RWPE1 (cell line): Measurements from ENCODE around the gene LRCH4.

Source experiments
- CTCF ChIA-PET: fragments of 350-600 bp; sonication (Branson Sonifier 250); formaldehyde crosslinking; extraction: SDS; loops from one replicate; lab custom pipeline; 2021; lab: Yijun Ruan, JAX
- POLR2A ChIA-PET: fragments of 400-600 bp; formaldehyde crosslinking; extraction: SDS; loops from one replicate; lab custom pipeline; 2020; ENCODE audit warnings: antibody characterized with exemption; ENCODE audit not compliant: low non-redundant PET; lab: Yijun Ruan, JAX
- DNase-seq: peaks from one replicate; pipeline ENCODE4 v3.0.0; 2012; ENCODE audit warnings: low spot score
- H3K27ac ChIP-seq: fragments of 450-650 bp; 2 replicates; pipeline ENCODE4 v1.5.1; 2017
- TF ChIP-seq, protein P1 (sequence below): fragments of 450-650 bp; conservative IDR thresholded peaks from 2 replicates; pipeline ENCODE4 v1.5.1; 2017; ENCODE audit warnings: low read depth, mild to moderate bottlenecking

The LRCH4 gene

DNA sequence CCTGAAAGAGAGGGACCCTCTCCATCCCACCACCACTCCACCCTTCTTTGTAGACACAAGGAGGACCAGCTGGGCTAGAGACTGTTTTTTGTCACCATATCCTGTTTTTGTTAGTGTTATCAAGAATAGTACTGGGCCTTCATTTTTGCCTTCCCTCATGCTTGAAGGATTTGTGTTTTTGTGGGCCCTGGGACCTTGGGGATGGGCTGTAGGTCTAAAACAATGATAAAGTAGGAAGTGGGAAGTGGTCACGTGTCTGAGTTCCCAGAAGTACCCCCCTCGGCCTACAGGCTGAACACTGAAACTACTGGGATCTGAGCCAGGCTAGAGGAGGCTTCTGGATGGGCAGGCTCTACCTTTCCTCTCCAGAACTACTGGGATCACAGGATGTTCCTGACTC lies 38.1 kb downstream of the LRCH4 start:
- TF ChIP-seq, protein P1, sequence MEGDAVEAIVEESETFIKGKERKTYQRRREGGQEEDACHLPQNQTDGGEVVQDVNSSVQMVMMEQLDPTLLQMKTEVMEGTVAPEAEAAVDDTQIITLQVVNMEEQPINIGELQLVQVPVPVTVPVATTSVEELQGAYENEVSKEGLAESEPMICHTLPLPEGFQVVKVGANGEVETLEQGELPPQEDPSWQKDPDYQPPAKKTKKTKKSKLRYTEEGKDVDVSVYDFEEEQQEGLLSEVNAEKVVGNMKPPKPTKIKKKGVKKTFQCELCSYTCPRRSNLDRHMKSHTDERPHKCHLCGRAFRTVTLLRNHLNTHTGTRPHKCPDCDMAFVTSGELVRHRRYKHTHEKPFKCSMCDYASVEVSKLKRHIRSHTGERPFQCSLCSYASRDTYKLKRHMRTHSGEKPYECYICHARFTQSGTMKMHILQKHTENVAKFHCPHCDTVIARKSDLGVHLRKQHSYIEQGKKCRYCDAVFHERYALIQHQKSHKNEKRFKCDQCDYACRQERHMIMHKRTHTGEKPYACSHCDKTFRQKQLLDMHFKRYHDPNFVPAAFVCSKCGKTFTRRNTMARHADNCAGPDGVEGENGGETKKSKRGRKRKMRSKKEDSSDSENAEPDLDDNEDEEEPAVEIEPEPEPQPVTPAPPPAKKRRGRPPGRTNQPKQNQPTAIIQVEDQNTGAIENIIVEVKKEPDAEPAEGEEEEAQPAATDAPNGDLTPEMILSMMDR: no peak
- H3K27ac ChIP-seq: peak overlapping the region; percentile 43
- no peak for DNase-seq
- CTCF ChIA-PET: interaction anchor here (1.2 to 1.7 kb wide), 2 partner anchors 12 to 78 kb away, joined by 3 to 11 read pairs; no protein-coding TSS in a partner anchor
- POLR2A ChIA-PET: no interaction called here

DNA sequence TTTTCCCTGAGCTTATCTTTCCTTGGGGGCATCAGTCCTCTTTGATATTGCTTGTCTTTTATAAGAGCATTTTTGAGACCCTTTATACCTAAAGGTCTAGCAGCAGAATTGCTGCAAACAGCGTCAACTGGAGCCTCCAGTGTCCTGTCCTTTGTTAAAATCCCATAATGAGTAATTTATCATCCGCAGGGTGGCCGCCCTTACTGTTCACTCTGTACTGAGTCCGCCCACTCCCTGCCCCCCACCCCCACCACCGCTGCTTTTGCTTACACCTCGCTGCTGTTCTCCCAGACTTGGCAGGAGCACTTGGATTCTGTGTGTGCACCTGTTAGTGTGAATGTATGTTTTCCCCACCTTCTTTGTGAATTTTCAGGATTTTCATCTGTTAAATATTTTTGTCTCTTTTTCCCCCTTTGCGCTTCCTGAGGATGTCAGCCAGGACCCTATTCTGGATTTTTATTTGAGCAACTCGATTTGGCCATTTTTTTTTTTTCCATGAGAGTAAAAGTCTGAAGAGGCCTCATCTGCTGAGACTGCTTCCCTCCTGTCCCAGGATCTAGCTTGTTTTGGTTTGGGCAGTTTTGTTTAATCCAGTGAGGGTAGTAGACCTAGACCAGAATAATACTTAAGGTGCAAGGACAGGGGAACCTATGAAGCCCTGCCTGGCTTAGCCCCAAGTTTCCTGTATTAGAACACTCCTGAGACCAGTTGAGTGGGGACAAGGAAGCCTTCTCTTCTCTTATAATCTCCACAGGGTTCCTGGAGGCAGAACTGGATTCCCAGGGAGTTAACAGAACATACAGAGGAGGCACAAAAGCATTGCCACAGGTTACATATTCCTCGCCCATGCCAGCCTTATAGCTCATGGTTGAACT lies 38.8 kb downstream of the LRCH4 start:
- TF ChIP-seq, protein P1: no peak
- CTCF ChIA-PET: no interaction called here
- peak overlapping the region; percentile 94 for H3K27ac ChIP-seq
- no peak for DNase-seq
- POLR2A ChIA-PET: no interaction called here

DNA sequence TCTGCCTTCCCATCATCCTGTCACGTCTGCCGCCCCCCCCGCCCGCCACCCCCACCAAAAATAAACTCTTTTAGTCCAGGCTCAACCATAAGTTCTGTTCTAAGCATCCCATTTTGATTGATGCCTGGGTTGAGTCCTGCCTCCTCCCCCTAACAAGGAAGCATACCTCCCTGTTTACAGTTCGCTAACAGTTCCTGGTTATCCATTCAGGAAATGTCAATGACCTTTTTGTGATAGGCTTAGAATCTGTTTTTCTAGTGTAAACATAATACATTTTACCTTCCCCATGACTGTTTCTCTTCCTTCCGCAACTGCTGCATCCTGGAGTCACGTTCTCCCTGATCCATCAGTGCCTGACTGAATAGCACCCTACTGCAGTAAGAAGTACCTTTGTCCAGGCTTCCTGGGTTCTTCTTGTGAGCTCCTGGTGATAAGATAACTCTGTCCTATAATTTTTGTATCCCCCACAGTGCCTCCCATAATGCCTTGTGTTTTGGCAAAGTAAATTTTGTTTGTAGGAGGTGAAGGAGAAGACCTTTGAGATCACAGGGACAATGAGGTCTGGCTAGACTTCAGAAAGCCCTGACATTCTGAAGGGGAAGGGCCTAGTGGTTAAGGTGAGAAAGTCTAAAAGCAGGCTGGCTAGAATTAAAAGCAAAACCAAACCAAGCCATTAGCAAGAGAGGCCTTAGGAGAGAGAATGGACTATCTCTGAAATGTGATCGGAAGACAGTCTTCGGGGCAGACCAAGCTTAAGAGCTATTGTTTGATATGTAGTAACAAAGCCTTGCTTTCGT lies 39.6 kb downstream of the LRCH4 start:
- H3K27ac ChIP-seq: peak overlapping the region; percentile 94
- CTCF ChIA-PET: no interaction called here
- POLR2A ChIA-PET: no interaction called here
- TF ChIP-seq, protein P1: no peak
- no peak for DNase-seq

DNA sequence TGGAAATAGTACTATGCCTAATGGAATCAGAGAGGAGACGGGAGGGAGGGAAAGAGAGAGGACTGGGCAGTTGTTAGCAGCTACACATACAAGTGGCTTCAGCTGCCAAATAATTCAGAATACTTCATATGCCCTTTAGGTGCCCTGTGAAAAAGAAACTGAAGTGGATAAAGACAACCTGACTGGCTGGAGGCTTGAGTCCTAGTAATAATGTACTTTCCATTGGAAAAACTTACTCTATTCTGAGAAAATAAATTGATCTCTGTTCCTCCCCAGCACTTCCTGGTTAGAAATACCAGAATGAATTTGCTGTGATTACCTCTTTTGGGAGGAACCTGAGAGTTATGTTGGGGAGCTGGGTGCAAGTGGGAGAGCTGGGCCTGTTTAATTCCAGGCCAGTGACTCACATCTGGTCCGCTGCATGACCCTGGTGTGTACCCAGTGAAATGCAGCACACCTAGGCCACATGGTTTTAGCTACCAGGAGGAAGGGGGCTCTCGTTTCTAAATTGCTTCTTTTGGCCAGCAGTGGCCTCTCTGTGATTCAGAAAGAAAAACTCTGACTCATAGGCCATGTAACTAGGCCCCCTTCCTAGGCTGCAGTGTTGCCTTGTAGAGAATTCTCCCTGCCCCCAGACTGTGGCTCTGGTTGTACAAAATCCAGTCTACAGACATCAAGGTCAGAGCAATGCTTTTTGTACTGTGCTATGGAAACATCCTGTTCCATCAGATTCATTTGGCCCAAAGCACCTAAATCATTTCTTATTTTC lies 40.4 kb downstream of the LRCH4 start:
- peak; percentile 96 for DNase-seq
- ChIA-PET CTCF (interaction anchor here (2.0 kb wide), 1 partner anchor 14 kb away, joined by 7 read pairs; no protein-coding TSS in a partner anchor), POLR2A (no interaction called here)
- TF ChIP-seq, protein P1: no peak; the same call in 1 of the 2 replicates
- peak overlapping the region; percentile 94 for H3K27ac ChIP-seq

DNA sequence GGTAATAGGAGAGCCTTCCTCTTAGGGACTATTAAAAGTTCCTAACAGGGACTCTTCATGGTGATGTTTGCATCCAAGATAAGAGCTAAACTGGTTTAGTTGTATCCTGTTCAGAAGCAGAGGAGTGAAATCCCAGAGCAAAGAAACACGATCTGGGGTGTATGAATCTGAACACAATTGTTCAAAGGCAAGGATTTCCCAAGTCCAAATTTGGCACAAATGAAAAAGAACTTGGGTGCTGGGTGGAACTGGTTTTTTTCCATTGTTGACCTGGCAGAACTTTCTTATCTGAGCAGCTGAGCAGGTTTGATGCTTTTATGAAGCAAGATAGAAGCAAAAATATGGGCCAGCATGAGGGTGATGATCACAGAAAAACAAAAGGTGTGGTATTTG lies 41.0 kb downstream of the LRCH4 start:
- no peak for DNase-seq
- H3K27ac ChIP-seq: peak overlapping the region; percentile 94
- TF ChIP-seq, protein P1: no peak
- ChIA-PET CTCF (interaction anchor here (2.0 kb wide), 1 partner anchor 15 kb away, joined by 7 read pairs; no protein-coding TSS in a partner anchor), POLR2A (no interaction called here)
